Neural progenitor cell (in vitro differentiated cells): Measurements from ENCODE around the gene FEV. TPM values are rescaled to one million over a fixed set of nuclear protein-coding genes. Genes with fewer than 3 reads are reported as not detected.

Source experiments
- DNase-seq: peaks from one replicate; pipeline ENCODE4 v3.0.0-alpha.2; 2016; ENCODE audit warnings: low spot score
- H2AFZ ChIP-seq: fragments of 200-600 bp; sonication (generic); replicated peaks from 2 replicates; pipeline ENCODE4 v1.6.1; 2016; ENCODE audit warnings: antibody characterized with exemption
- H3F3A ChIP-seq: fragments of 200-600 bp; sonication (generic); 2 replicates; pipeline ENCODE4 v1.6.1; 2016; ENCODE audit warnings: antibody characterized with exemption, low read depth
- H3K27ac ChIP-seq: fragments of 200-600 bp; sonication (generic); 2 replicates; pipeline ENCODE4 v1.5.1; 2016; ENCODE audit warnings: mild to moderate bottlenecking
- H3K27me3 ChIP-seq: fragments of 200-600 bp; sonication (generic); 2 replicates; pipeline ENCODE4 v1.6.1; 2016; ENCODE audit warnings: mild to moderate bottlenecking, moderate library complexity
- H3K36me3 ChIP-seq: fragments of 200-600 bp; sonication (generic); 2 replicates; pipeline ENCODE4 v1.5.1; 2016
- H3K4me1 ChIP-seq: fragments of 200-600 bp; sonication (generic); 2 replicates; pipeline ENCODE4 v1.6.1; 2016; ENCODE audit warnings: mixed run types
- H3K4me2 ChIP-seq: fragments of 200-600 bp; sonication (generic); 2 replicates; pipeline ENCODE4 v1.6.1; 2016
- H3K4me3 ChIP-seq: fragments of 200-600 bp; sonication (generic); 2 replicates; pipeline ENCODE4 v1.5.1; 2016
- H3K79me2 ChIP-seq: fragments of 200-600 bp; sonication (generic); 2 replicates; pipeline ENCODE4 v1.6.1; 2016; ENCODE audit warnings: low read depth
- H3K9ac ChIP-seq: fragments of 200-600 bp; sonication (generic); 2 replicates; pipeline ENCODE4 v1.6.1; 2016
- H3K9me3 ChIP-seq: fragments of 200-600 bp; sonication (generic); 2 replicates; pipeline ENCODE4 v1.5.1; 2016; ENCODE audit warnings: low read depth
- H4K20me1 ChIP-seq: fragments of 200-600 bp; sonication (generic); 2 replicates; pipeline ENCODE4 v1.6.1; 2016; ENCODE audit warnings: low read depth
- H3K27ac Mint-ChIP-seq: 3 replicates; pipeline ENCODE4 v1.8.0; 2021; ENCODE audit warnings: mixed read lengths
- H3K27me3 Mint-ChIP-seq: 2 replicates; pipeline ENCODE4 v1.8.0; 2022; ENCODE audit warnings: low read depth, mild to moderate bottlenecking, inconsistent platforms, moderate library complexity, mixed read lengths; ENCODE audit not compliant: insufficient read depth
- H3K36me3 Mint-ChIP-seq: 3 replicates; pipeline ENCODE4 v1.8.0; 2021; ENCODE audit warnings: mixed read lengths
- H3K4me1 Mint-ChIP-seq: 3 replicates; pipeline ENCODE4 v1.8.0; 2021; ENCODE audit warnings: mixed read lengths
- H3K4me3 Mint-ChIP-seq: 3 replicates; pipeline ENCODE4 v1.8.0; 2021; ENCODE audit warnings: mild to moderate bottlenecking, moderate library complexity, mixed read lengths
- H3K9me3 Mint-ChIP-seq: 3 replicates; pipeline ENCODE4 v1.8.0; 2020; ENCODE audit warnings: mixed read lengths
- CTCF ChIP-seq: fragments of 200-600 bp; sonication (generic); IDR thresholded peaks from 2 replicates; pipeline ENCODE4 v1.5.1; 2017; ENCODE audit warnings: antibody characterized with exemption, mild to moderate bottlenecking
- EZH2 ChIP-seq: fragments of 200-600 bp; sonication (generic); IDR thresholded peaks from 2 replicates; pipeline ENCODE4 v1.6.1; 2017; ENCODE audit warnings: antibody characterized with exemption, mild to moderate bottlenecking, moderate library complexity
- EZH2phosphoT487 ChIP-seq: fragments of 200-600 bp; sonication (generic); IDR thresholded peaks from 2 replicates; pipeline ENCODE4 v1.6.1; 2017; ENCODE audit warnings: antibody characterized with exemption
- total RNA-seq: library from RNA; depleted of rRNA; stranded (reverse); fragments of >200 nt; gene quantifications from 2 replicates; pipeline ENCODE4 v1.2.3, GENCODE V29; 2015; ENCODE audit warnings: low replicate concordance

The FEV gene
- total RNA-seq, 1 donor from 2014 or later: not detected

GRCh38 chr2:218997731-218998130 lies 12.7 kb upstream of the FEV start:
- DNase-seq: no peak
- Histone ChIP-seq H3K4me3 (no peak overlapping the region), H3K4me2 (no peak overlapping the region), H4K20me1 (peaks cover 80% of the 10 kb centered on the region), H3F3A (peaks cover 14% of the 10 kb centered on the region), H3K79me2 (no peaks in the 10 kb centered on the region), H3K4me1 (peaks cover 46% of the 10 kb centered on the region), H2AFZ (no peak overlapping the region), H3K27me3 (peaks cover 100% of the 10 kb centered on the region), H3K27ac (no peak overlapping the region), H3K9me3 (no peaks in the 10 kb centered on the region), H3K36me3 (no peaks in the 10 kb centered on the region), H3K9ac (no peak overlapping the region)
- no peaks in the 10 kb centered on the region for H3K36me3 Mint-ChIP-seq
- no peak overlapping the region for H3K4me3 Mint-ChIP-seq
- H3K27ac Mint-ChIP-seq: no peak overlapping the region
- peaks cover 4% of the 10 kb centered on the region for H3K9me3 Mint-ChIP-seq
- peaks cover 23% of the 10 kb centered on the region for H3K4me1 Mint-ChIP-seq
- TF ChIP-seq CTCF (no peak), EZH2phosphoT487 (no peak), EZH2 (no peak)
- H3K27me3 Mint-ChIP-seq: peaks cover 64% of the 10 kb centered on the region

- peaks cover 80% of the 10 kb centered on the region for H4K20me1 ChIP-seq
- peaks cover 38% of the 10 kb centered on the region for H3K4me1 ChIP-seq
- no peaks in the 10 kb centered on the region for H3K79me2 ChIP-seq
- Mint-ChIP-seq H3K4me1 (peaks cover 21% of the 10 kb centered on the region), H3K36me3 (no peaks in the 10 kb centered on the region), H3K9me3 (peaks cover 4% of the 10 kb centered on the region), H3K27me3 (peaks cover 67% of the 10 kb centered on the region), H3K27ac (no peak overlapping the region), H3K4me3 (peak overlapping the region; percentile 40)
- H3K9me3 ChIP-seq: no peaks in the 10 kb centered on the region
- no peaks in the 10 kb centered on the region for H3K36me3 ChIP-seq
- TF ChIP-seq EZH2phosphoT487: no peak
- TF ChIP-seq EZH2: no peak
- TF ChIP-seq CTCF: no peak
- no peak overlapping the region for H3K9ac ChIP-seq
- no peak overlapping the region for H3K4me2 ChIP-seq
- H2AFZ ChIP-seq: no peak overlapping the region
- peaks cover 100% of the 10 kb centered on the region for H3K27me3 ChIP-seq
- DNase-seq: no peak
- no peak overlapping the region for H3K27ac ChIP-seq
- no peak overlapping the region for H3K4me3 ChIP-seq
- H3F3A ChIP-seq: peaks cover 17% of the 10 kb centered on the region
Observed at GRCh38 chr2:218996937-218997336, 12.0 kb upstream of the FEV start.

GRCh38 chr2:218995972-218996711 lies 11.2 kb upstream of the FEV start:
- H3K9ac ChIP-seq: no peak overlapping the region
- peaks cover 100% of the 10 kb centered on the region for H3K27me3 ChIP-seq

More at GRCh38 chr2:218995972-218996711, 11.2 kb upstream of the FEV start:
- H3K9me3 Mint-ChIP-seq: peaks cover 4% of the 10 kb centered on the region
- Histone ChIP-seq H3K4me1 (peaks cover 31% of the 10 kb centered on the region), H3K79me2 (no peaks in the 10 kb centered on the region), H3K27ac (no peak overlapping the region), H3K36me3 (no peaks in the 10 kb centered on the region), H3K9me3 (no peaks in the 10 kb centered on the region), H2AFZ (no peak overlapping the region), H3K4me3 (peak overlapping the region; percentile 32), H3K4me2 (peak overlapping the region; percentile 68), H3F3A (peaks cover 18% of the 10 kb centered on the region), H4K20me1 (peaks cover 80% of the 10 kb centered on the region)
- peaks cover 21% of the 10 kb centered on the region for H3K4me1 Mint-ChIP-seq
- H3K4me3 Mint-ChIP-seq: peak overlapping the region; percentile 61
- H3K27ac Mint-ChIP-seq: no peak overlapping the region
- H3K36me3 Mint-ChIP-seq: no peaks in the 10 kb centered on the region
- peak; percentile 93 for TF ChIP-seq CTCF
- TF ChIP-seq EZH2: peak; percentile 79
- TF ChIP-seq EZH2phosphoT487: peak; percentile 80
- H3K27me3 Mint-ChIP-seq: peaks cover 73% of the 10 kb centered on the region
- DNase-seq: peak; percentile 93
